Activated CD4-positive, alpha-beta T cell treated with anti-CD3 and anti-CD28 coated beads, Interleukin-2, Interleukin-4, amounts not matched to agents 100 ng/mL and 50 ng/mL, durations not matched to agents 16 hours and 8 hours (primary cell): Measurements from ENCODE around the gene TMF1.
A peak's percentile ranks its signal among the peaks of the same experiment; 100 is the strongest.

ENCODE experiments used
- DNase-seq: peaks from one replicate; pipeline ENCODE4 v3.0.0-alpha.2; 2020; ENCODE audit warnings: low spot score

TMF1 gene

GRCh38 chr3:69013253-69014021 is 38.7 kb downstream of the TMF1 start, which contains the start of gene EOGT:
EOGT (minus strand) TSS chr3:69013684; CDS start chr3:69009846, 3,838 bp downstream.
- peak; percentile 85 for DNase-seq

GRCh38 chr3:69012800-69013252 is 39.3 kb downstream of the TMF1 start:
- DNase-seq, result no peak

- DNase-seq, result no peak
These were observed 39.9 kb downstream of the TMF1 start for GRCh38 chr3:69012100-69012799.

- no peak for DNase-seq
These were observed 40.9 kb downstream of the TMF1 start for GRCh38 chr3:69011096-69011730.

- no peak for DNase-seq
These were observed 42.3 kb downstream of the TMF1 start for GRCh38 chr3:69009559-69010410.

- no peak for DNase-seq
These were observed 43.2 kb downstream of the TMF1 start for GRCh38 chr3:69008980-69009379.

GRCh38 chr3:69005791-69006482 is 46.2 kb downstream of the TMF1 start:
- DNase-seq, result no peak

GRCh38 chr3:69005071-69005790 is 46.9 kb downstream of the TMF1 start:
- DNase-seq, result no peak

GRCh38 chr3:69004138-69004537 is 48.0 kb downstream of the TMF1 start:
- DNase-seq, result no peak

- DNase-seq, result no peak
These were observed 52.5 kb downstream of the TMF1 start for GRCh38 chr3:68999605-69000004.

GRCh38 chr3:68999158-68999557 is 53.0 kb downstream of the TMF1 start:
- no peak for DNase-seq

GRCh38 chr3:68997887-68998286 is 54.2 kb downstream of the TMF1 start:
- DNase-seq, result peak; percentile 73

- no peak for DNase-seq
These were observed 55.7 kb downstream of the TMF1 start for GRCh38 chr3:68996356-68996995.

GRCh38 chr3:68988740-68989139 is 63.4 kb downstream of the TMF1 start:
- DNase-seq, result no peak

- no peak for DNase-seq
These were observed 64.8 kb downstream of the TMF1 start for GRCh38 chr3:68987322-68987721.

- DNase-seq, result peak; percentile 40
These were observed 65.5 kb downstream of the TMF1 start for GRCh38 chr3:68986496-68987208.

- no peak for DNase-seq
These were observed 66.9 kb downstream of the TMF1 start for GRCh38 chr3:68985146-68985790.

- no peak for DNase-seq
These were observed 68.1 kb downstream of the TMF1 start for GRCh38 chr3:68984011-68984530.
